AG09309 (cell line): ENCODE measurements around the gene OR9A2.
A peak's percentile ranks its signal among the peaks of the same experiment; 100 is the strongest.

Source experiments
- DNase-seq: peaks from one replicate; pipeline ENCODE4 v3.0.0-alpha.2; 2010; ENCODE audit warnings: low read depth
- H3K4me3 ChIP-seq: 2 replicates; pipeline ENCODE4 v1.5.1; 2011; ENCODE audit warnings: mild to moderate bottlenecking, low read depth, low read length, moderate library complexity; ENCODE audit not compliant: control insufficient read depth
- TF ChIP-seq, protein P1 (sequence below): IDR thresholded peaks from 2 replicates; pipeline ENCODE4 v1.5.1; 2011; ENCODE audit warnings: mild to moderate bottlenecking, low read depth, low read length, inconsistent platforms; ENCODE audit not compliant: insufficient read depth, control insufficient read depth; ENCODE audit errors: missing control alignments

The OR9A2 gene

GRCh38 chr7:143027683-143028082 lies 751 bp upstream of the OR9A2 start:
- TF ChIP-seq, protein P1, sequence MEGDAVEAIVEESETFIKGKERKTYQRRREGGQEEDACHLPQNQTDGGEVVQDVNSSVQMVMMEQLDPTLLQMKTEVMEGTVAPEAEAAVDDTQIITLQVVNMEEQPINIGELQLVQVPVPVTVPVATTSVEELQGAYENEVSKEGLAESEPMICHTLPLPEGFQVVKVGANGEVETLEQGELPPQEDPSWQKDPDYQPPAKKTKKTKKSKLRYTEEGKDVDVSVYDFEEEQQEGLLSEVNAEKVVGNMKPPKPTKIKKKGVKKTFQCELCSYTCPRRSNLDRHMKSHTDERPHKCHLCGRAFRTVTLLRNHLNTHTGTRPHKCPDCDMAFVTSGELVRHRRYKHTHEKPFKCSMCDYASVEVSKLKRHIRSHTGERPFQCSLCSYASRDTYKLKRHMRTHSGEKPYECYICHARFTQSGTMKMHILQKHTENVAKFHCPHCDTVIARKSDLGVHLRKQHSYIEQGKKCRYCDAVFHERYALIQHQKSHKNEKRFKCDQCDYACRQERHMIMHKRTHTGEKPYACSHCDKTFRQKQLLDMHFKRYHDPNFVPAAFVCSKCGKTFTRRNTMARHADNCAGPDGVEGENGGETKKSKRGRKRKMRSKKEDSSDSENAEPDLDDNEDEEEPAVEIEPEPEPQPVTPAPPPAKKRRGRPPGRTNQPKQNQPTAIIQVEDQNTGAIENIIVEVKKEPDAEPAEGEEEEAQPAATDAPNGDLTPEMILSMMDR: no peak
- H3K4me3 ChIP-seq: no peak overlapping the region
- no peak for DNase-seq

DNA sequence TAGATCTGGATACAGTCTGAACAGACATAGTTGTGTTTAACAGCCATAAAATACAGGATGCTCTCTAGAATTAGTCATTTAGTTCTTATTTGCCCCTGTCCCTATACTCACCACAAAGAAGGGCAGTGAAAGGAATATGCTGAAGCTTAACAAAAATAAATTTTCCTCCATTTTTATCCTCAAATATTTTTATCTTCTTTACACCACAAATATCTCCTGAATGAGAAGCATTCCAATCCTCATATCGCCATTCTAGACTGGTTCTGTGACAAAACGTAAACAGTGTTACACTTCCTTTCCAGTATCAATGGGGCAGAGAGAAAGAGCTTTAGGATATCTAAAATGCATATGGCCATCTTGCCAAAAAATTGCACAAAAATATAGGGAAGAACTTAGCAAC lies 1.6 kb downstream of the OR9A2 start:
- no peak overlapping the region for H3K4me3 ChIP-seq
- DNase-seq: no peak
- TF ChIP-seq, protein P1: no peak

GRCh38 chr7:143023047-143023446 lies 3.9 kb downstream of the OR9A2 start:
- TF ChIP-seq, protein P1: no peak
- DNase-seq: no peak
- no peak overlapping the region for H3K4me3 ChIP-seq

DNA sequence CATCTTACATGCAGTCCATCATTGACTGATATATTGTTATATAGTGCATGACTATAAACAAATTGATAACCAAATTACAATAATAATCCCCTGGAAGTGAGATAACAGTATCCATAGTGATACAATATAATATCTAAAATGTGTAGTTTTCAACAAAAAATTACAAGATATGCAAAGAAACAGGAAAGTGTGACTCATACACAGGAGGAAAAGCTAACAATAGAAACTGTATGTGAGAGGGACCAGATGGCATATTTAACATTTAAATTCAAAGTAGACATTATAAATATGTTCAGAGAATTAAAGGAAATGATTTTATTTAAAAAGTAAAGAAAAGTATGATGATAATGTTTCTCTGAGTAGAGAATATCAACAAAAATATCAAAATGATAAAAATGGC lies 8.0 kb downstream of the OR9A2 start:
- no peak for DNase-seq
- TF ChIP-seq, protein P1: no peak
- H3K4me3 ChIP-seq: no peak overlapping the region

DNA sequence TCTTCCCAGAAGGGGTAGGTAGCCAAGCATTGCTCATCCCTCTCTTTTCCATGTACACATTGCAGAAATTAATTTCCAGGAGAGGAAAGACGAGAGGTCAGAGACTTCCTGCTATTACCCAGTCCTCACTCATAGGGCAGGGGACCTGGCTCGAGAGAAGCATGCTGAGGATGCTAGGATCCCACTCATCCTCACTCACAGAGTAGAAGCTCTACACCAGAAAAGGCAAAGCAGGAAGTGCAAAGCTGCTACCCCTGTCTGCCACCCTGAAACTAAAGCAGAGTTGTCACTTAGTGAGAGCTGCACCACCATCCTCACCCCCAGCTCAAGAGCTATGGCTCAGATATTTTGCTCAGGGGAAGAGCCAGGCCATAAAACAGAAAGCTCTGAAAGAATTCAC lies 9.9 kb downstream of the OR9A2 start:
- TF ChIP-seq, protein P1: no peak
- no peak overlapping the region for H3K4me3 ChIP-seq
- no peak for DNase-seq

GRCh38 chr7:143015926-143016490 lies 10.9 kb downstream of the OR9A2 start:
- TF ChIP-seq, protein P1: no peak
- no peak overlapping the region for H3K4me3 ChIP-seq
- peak; percentile 32 for DNase-seq

DNA sequence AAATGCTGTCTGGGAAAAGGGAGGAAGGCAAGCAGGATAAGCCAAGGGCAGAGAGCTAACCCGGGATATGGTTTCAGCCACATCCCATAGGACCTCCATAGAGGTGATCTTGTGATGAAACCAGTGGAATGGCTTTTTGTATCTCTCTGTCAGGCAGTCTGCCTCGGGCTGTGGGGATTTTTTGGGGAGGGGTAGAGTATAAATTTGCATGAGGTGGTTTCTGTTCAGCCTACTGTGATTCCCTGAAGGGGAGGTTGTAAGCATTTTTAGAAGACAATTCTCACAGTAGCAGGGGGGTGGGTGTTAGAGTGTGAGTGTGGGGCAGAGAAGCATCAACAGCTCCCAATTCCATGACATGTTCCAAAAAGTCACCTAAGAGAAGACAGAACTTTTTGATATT lies 11.8 kb downstream of the OR9A2 start:
- DNase-seq: no peak
- H3K4me3 ChIP-seq: no peak overlapping the region
- TF ChIP-seq, protein P1: no peak
